ENCODE results near the gene MTA1.

DNA sequence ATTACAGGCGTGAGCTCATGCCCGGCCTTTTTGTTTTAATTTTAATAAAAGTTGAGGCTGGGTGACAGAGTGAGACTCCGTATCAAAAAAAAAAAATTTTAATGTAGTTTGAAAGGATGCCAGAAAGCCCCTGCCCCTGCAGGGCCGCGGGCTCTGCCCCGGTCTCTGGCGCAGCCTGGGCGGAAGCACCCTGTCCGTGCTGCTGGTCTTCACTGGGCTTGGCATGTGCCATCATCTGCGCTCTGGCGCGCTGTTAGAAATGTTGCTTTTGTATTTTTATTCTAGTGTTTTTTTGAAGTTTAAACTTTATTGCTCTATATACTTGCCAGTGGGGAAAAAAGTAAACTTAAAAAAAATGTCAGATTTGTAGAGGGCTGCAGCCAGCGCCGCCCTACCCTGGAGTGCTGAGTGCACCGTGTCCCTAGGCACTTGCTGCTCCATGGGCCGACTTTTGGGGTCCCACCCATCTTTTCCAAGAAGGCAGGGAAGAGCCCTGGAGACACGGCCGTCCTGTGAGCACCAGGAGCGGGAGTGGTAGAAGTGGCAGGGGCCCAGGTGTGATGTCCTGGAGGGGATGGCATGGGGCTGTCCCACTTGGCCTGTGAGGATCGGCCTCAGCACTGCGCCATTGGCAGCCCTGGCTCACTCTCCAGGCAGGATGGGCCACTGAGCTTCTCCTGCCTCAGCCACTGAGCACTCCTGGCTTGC lies 4.0 kb downstream of the MTA1 start:
- TF ChIP-seq, protein P1, sequence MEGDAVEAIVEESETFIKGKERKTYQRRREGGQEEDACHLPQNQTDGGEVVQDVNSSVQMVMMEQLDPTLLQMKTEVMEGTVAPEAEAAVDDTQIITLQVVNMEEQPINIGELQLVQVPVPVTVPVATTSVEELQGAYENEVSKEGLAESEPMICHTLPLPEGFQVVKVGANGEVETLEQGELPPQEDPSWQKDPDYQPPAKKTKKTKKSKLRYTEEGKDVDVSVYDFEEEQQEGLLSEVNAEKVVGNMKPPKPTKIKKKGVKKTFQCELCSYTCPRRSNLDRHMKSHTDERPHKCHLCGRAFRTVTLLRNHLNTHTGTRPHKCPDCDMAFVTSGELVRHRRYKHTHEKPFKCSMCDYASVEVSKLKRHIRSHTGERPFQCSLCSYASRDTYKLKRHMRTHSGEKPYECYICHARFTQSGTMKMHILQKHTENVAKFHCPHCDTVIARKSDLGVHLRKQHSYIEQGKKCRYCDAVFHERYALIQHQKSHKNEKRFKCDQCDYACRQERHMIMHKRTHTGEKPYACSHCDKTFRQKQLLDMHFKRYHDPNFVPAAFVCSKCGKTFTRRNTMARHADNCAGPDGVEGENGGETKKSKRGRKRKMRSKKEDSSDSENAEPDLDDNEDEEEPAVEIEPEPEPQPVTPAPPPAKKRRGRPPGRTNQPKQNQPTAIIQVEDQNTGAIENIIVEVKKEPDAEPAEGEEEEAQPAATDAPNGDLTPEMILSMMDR (IDR thresholded peaks at IDR 0.05) = no peak
- no peak for TF ChIP-seq EZH2 (IDR thresholded peaks at IDR 0.05; ENCODE audit: borderline replicate concordance, insufficient read depth, low read depth, low read length, poor library complexity, severe bottlenecking)
